ENCODE results near the gene UGT1A5.

Gene UGT1A5

GRCh38 chr2:233821709-233822100 lies 109.0 kb downstream of the UGT1A5 start:
- ATAC-seq (ENCODE audit: low read depth): no peak
- no peaks in the 10 kb centered on the region for H3K9me3 ChIP-seq (ENCODE audit: severe bottlenecking)

GRCh38 chr2:233822101-233822771 lies 109.5 kb downstream of the UGT1A5 start:
- Histone ChIP-seq H3K27me3 (ENCODE audit: insufficient read depth, poor library complexity, severe bottlenecking) (no peaks in the 10 kb centered on the region), H3K9me3 (ENCODE audit: severe bottlenecking) (no peaks in the 10 kb centered on the region), H3K36me3 (ENCODE audit: low read depth) (no peaks in the 10 kb centered on the region), H3K27ac (ENCODE audit: poor library complexity, severe bottlenecking) (no peak overlapping the region), H3K4me3 (ENCODE audit: severe bottlenecking) (no peak overlapping the region), H3K4me1 (ENCODE audit: insufficient read depth, poor library complexity, severe bottlenecking) (no peaks in the 10 kb centered on the region)
- DNase-seq (ENCODE audit: low spot score): peak; percentile 47
- no peak for TF ChIP-seq CTCF (IDR thresholded peaks at IDR 0.05; ENCODE audit: poor library complexity, severe bottlenecking)
- ATAC-seq (ENCODE audit: low read depth): no peak

More at GRCh38 chr2:233821709-233822100, 109.0 kb downstream of the UGT1A5 start:
- Histone ChIP-seq H3K4me3 (ENCODE audit: severe bottlenecking) (no peak overlapping the region), H3K4me1 (ENCODE audit: insufficient read depth, poor library complexity, severe bottlenecking) (no peaks in the 10 kb centered on the region), H3K27ac (ENCODE audit: poor library complexity, severe bottlenecking) (no peak overlapping the region), H3K27me3 (ENCODE audit: insufficient read depth, poor library complexity, severe bottlenecking) (no peaks in the 10 kb centered on the region), H3K36me3 (ENCODE audit: low read depth) (no peaks in the 10 kb centered on the region)
- DNase-seq (ENCODE audit: low spot score): peak; percentile 13
- no peak for TF ChIP-seq CTCF (IDR thresholded peaks at IDR 0.05; ENCODE audit: poor library complexity, severe bottlenecking)
